HL-60 (cell line): ENCODE data around the gene RAP1A.
A peak's percentile ranks its signal among the peaks of the same experiment; 100 is the strongest.

ENCODE experiments used
- DNase-seq, 2 experiments: peaks; one replicate each; pipeline ENCODE4 v3.0.0-alpha.2; 2010 to 2020; ENCODE audit warnings: low read depth in 1 of 2, low spot score in 1 of 2
- H3K27ac ChIP-seq: fragments of 250-450 bp; sonication (Bioruptor Pico); replicated peaks from 2 replicates; pipeline ENCODE4 v1.5.1; 2020; ENCODE audit warnings: mild to moderate bottlenecking, moderate library complexity
- H3K27me3 ChIP-seq: fragments of 250-450 bp; sonication (Bioruptor Pico); 2 replicates; pipeline ENCODE4 v1.5.1; 2021; ENCODE audit warnings: mild to moderate bottlenecking, moderate library complexity; ENCODE audit not compliant: insufficient read depth, poor library complexity, severe bottlenecking
- H3K4me3 ChIP-seq: replicated peaks from 2 replicates; pipeline ENCODE4 v1.5.1; 2011; ENCODE audit warnings: mild to moderate bottlenecking, control low read depth, low read length; ENCODE audit not compliant: insufficient read depth
- CTCF ChIP-seq: IDR thresholded peaks from one replicate; pipeline ENCODE4 v1.5.1; 2011; ENCODE audit warnings: low read length, control low read depth, inconsistent platforms; ENCODE audit not compliant: insufficient read depth
- GABPA ChIP-seq: IDR thresholded peaks from 2 replicates; pipeline ENCODE4 v1.6.1; 2012; ENCODE audit warnings: low read depth
- POLR2AphosphoS5 ChIP-seq: IDR thresholded peaks from 2 replicates; pipeline ENCODE4 v1.6.1; 2012; ENCODE audit warnings: low read depth
- REST ChIP-seq: IDR thresholded peaks from 2 replicates; pipeline ENCODE4 v1.6.1; 2012; ENCODE audit warnings: low read depth; ENCODE audit not compliant: insufficient replicate concordance
- SPI1 ChIP-seq: IDR thresholded peaks from 2 replicates; pipeline ENCODE4 v1.6.1; 2012; ENCODE audit warnings: low read depth, mild to moderate bottlenecking, borderline replicate concordance

The RAP1A gene

DNA sequence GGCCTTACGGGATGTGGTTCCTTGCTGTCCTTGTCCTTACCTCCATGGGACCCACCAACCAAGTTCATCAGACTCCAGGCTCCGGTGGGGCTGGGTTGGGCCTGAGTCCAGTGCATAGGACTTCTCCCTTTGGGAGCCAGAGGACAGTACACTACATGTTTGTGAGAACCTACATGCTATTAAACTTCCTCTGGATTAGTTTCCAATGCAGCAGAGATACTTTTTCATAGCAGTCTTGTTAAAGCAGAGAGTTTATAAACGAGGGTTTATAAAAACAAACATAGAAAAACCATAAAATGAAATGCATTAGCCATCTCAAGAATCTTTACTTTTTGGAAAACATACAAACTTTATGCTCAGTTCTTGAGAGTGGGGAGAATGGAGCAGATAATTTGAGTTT, 86.3 kb downstream of the RAP1A start:
- no peak for DNase-seq
- TF ChIP-seq POLR2AphosphoS5 (no peak), SPI1 (no peak), REST (no peak), GABPA (no peak), CTCF (no peak)
- Histone ChIP-seq H3K4me3 (no peak overlapping the region), H3K27me3 (no peaks in the 10 kb centered on the region), H3K27ac (no peak overlapping the region)

DNA sequence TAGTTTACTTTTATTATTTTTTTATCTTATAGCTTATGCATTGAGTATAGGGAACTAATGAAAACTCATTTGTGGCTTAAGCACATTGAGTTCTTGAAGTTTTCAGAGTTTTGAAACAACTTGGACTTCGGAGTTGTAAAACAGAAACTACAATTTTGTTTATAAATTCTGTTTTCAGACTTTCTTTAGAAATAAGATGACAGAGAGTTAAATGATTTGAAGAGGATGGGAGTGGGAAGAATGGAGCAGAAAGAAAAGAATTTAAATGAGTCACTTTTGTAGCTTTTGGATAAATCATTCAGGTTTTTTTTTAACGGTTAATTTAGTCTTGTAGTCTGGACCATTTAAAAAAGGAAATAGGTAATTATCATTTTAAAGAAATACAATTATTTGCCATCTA, 87.3 kb downstream of the RAP1A start:
- Histone ChIP-seq H3K27ac (no peak overlapping the region), H3K27me3 (no peaks in the 10 kb centered on the region), H3K4me3 (no peak overlapping the region)
- TF ChIP-seq CTCF (no peak), SPI1 (no peak), GABPA (no peak), REST (no peak), POLR2AphosphoS5 (no peak)
- DNase-seq, result no peak

- no peak overlapping the region for H3K4me3 ChIP-seq
- no peak for TF ChIP-seq SPI1
- TF ChIP-seq REST, result no peak
- TF ChIP-seq POLR2AphosphoS5, result no peak
- no peak for TF ChIP-seq GABPA
- TF ChIP-seq CTCF, result no peak
- peak in 1 of 2 experiments; percentile 60 for DNase-seq
- peak overlapping the region; percentile 33 for H3K27ac ChIP-seq
- H3K27me3 ChIP-seq, result no peaks in the 10 kb centered on the region
Measured at GRCh38 chr1:111707906-111708305, 88.3 kb downstream of the RAP1A start.
